Measurements from ENCODE around the gene TMPRSS3. TPM values are rescaled to one million over a fixed set of nuclear protein-coding genes. Genes with fewer than 3 reads are reported as not detected.
A peak's percentile ranks its signal among the peaks of the same experiment; 100 is the strongest.

TMPRSS3 gene
- total RNA-seq, 2 donors from 2014 or later: not detected

- no peak for DNase-seq (ENCODE audit: low spot score)
- intact Hi-C loops (cut with DNase I): no loop called here
Observed at GRCh38 chr21:42395302-42395701, 550 bp downstream of the TMPRSS3 start.

- intact Hi-C loops (cut with DNase I): no loop called here
- no peak for DNase-seq (ENCODE audit: low spot score)
Observed at GRCh38 chr21:42393443-42393950, 2.4 kb downstream of the TMPRSS3 start.

- intact Hi-C loops (cut with DNase I): no loop called here
- DNase-seq (ENCODE audit: low spot score): peak; percentile 29
Observed at GRCh38 chr21:42392731-42393442, 3.0 kb downstream of the TMPRSS3 start.

GRCh38 chr21:42391297-42391696 lies 4.6 kb downstream of the TMPRSS3 start:
- DNase-seq (ENCODE audit: low spot score): peak; percentile 20
- intact Hi-C loops (cut with DNase I): no loop called here

GRCh38 chr21:42390696-42391095 lies 5.2 kb downstream of the TMPRSS3 start:
- intact Hi-C loops (cut with DNase I): no loop called here
- no peak for DNase-seq (ENCODE audit: low spot score)

- peak; percentile 29 for DNase-seq (ENCODE audit: low spot score)
- intact Hi-C loops (cut with DNase I): no loop called here
Observed at GRCh38 chr21:42390193-42390592, 5.7 kb downstream of the TMPRSS3 start.

- peak; percentile 58 for DNase-seq (ENCODE audit: low spot score)
- intact Hi-C loops (cut with DNase I): no loop called here
Observed at GRCh38 chr21:42389449-42389835, 6.4 kb downstream of the TMPRSS3 start.

GRCh38 chr21:42388740-42389448 lies 7.0 kb downstream of the TMPRSS3 start:
- peak; percentile 66 for DNase-seq (ENCODE audit: low spot score)
- intact Hi-C loops (cut with DNase I): no loop called here

GRCh38 chr21:42387843-42388340 lies 8.0 kb downstream of the TMPRSS3 start:
- intact Hi-C loops (cut with DNase I): no loop called here
- DNase-seq (ENCODE audit: low spot score): peak; percentile 26

GRCh38 chr21:42387164-42387563 lies 8.7 kb downstream of the TMPRSS3 start:
- intact Hi-C loops (cut with DNase I): no loop called here
- peak; percentile 13 for DNase-seq (ENCODE audit: low spot score)

GRCh38 chr21:42386034-42386591 lies 9.7 kb downstream of the TMPRSS3 start:
- intact Hi-C loops (cut with DNase I): no loop called here
- peak; percentile 54 for DNase-seq (ENCODE audit: low spot score)

- intact Hi-C loops (cut with DNase I): no loop called here
Observed at GRCh38 chr21:42385619-42386018, 10.2 kb downstream of the TMPRSS3 start.

GRCh38 chr21:42384989-42385388 lies 10.9 kb downstream of the TMPRSS3 start:
- DNase-seq (ENCODE audit: low spot score): peak; percentile 41
- intact Hi-C loops (cut with DNase I): no loop called here

More at GRCh38 chr21:42385619-42386018, 10.2 kb downstream of the TMPRSS3 start:
- DNase-seq (ENCODE audit: low spot score): peak; percentile 69

GRCh38 chr21:42384156-42384945 lies 11.5 kb downstream of the TMPRSS3 start:
- intact Hi-C loops (cut with DNase I): no loop called here
- peak; percentile 34 for DNase-seq (ENCODE audit: low spot score)

- peak; percentile 67 for DNase-seq (ENCODE audit: low spot score)
- intact Hi-C loops (cut with DNase I): no loop called here
Observed at GRCh38 chr21:42383331-42383730, 12.5 kb downstream of the TMPRSS3 start.

- intact Hi-C loops (cut with DNase I): no loop called here
- no peak for DNase-seq (ENCODE audit: low spot score)
Observed at GRCh38 chr21:42382915-42383314, 12.9 kb downstream of the TMPRSS3 start.

- intact Hi-C loops (cut with DNase I): no loop called here
- peak; percentile 25 for DNase-seq (ENCODE audit: low spot score)
Observed at GRCh38 chr21:42381347-42381984, 14.4 kb downstream of the TMPRSS3 start.

GRCh38 chr21:42379426-42380215 lies 16.2 kb downstream of the TMPRSS3 start:
- intact Hi-C loops (cut with DNase I): no loop called here
- DNase-seq (ENCODE audit: low spot score): peak; percentile 50

Data from posterior vena cava (tissue), 2 donors.